HT-29 (cell line): ENCODE results near the gene TOMM40L. TPM values are rescaled to one million over a fixed set of nuclear protein-coding genes. Genes with fewer than 3 reads are reported as not detected.

ENCODE experiments used
- DNase-seq: peaks from one replicate; pipeline ENCODE4 v3.0.0-alpha.2; 2015; ENCODE audit warnings: low spot score
- total RNA-seq: library from RNA; depleted of rRNA; stranded (reverse); fragments of >200 nt; shearing (Covaris generic); gene quantifications from 2 replicates; pipeline ENCODE4 v1.2.3, GENCODE V29; 2014; rRNA removed

TOMM40L gene
- total RNA-seq, result 3.5 and 3.6 TPM in 2 replicates

- peak; percentile 94 for DNase-seq
Observed at GRCh38 chr1:161225534-161226319, at the start of gene TOMM40L. Gene TOMM40L (plus strand): TSS chr1:161226060. CDS start chr1:161226490, 430 bp downstream.

- no peak for DNase-seq
Observed at GRCh38 chr1:161176468-161177111, 49.3 kb upstream of the TOMM40L start.

DNA sequence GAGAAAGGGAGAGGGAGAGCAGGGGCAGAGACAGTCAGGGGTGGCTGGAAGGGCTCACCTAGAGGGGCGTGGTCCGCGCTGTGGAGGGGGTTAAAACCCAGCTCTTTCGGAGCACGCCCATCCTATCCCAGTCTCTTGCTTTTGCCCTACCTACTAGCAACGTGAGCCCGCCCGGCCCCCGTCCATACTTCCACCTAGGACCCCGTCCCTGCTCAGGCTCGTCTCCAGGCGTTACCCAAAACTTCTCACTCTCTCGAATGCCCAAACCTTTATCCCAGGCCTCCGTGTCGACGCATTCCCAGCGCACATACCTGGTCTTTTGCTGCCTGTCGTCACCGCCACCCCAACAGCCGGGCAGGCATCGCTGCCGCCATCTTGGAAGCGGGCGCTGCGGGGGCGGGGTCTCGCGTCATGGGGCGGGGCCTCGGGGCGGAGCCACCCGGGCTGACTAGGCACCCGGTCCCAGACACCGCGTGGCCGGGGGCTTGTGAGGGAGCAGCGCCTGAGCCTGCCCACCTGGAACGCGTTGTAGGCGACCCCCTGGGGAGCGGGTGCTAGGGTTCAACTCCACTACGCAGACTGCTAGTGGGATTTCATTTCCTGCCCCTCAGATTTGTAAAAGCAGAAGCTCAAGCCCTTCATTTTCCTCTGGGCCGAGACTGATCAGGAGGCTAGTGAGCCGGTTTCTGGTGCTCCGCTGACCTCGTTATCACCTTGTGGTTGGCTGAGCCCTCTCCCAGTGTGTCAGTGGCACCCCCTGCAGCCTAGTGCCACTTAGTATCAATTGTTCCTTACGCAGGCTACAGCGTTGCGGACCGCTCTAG, 48.5 kb upstream of the TOMM40L start, which contains the start of gene B4GALT3:
Gene B4GALT3, minus strand, starts transcription at position 396 of the 824 bp plus-strand sequence. CDS start 1,447 bp downstream, outside the sequence.
- peak; percentile 83 for DNase-seq

DNA sequence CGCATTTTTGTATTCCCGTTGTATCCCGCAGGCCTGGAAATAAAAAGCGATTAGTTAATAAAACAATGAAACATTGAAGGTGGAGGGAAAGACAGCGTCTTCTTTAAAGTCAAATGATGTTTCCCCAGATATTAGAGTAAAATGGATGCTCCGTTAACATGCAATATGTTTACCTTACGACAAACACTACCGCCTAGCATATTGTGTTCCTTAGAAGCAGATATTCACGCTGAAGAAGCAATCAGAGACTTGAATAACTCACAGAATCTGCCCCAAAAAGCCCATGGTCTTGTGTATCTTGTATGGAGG, 48.0 kb upstream of the TOMM40L start:
- DNase-seq, result no peak

- DNase-seq, result no peak
Observed at GRCh38 chr1:161179698-161180097, 46.2 kb upstream of the TOMM40L start.

DNA sequence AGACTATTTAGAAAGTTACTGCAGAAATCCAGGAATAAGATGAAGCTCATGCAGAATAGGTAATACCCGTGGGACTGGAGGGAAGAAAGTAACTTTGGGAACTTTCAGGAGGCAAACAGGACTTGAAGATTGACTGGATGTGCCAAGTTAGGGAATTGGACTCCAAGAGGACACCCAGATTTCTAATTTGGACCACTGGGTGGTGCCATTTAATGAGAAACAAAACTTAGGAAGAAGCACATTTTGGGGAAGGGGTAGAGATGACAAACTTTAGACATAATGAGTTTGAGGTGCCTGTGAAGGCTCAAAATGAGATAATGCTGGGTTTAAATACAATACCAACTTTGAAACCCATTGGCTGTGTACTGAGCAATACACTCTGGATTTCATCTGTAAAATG, 45.2 kb upstream of the TOMM40L start:
- DNase-seq, result no peak

DNA sequence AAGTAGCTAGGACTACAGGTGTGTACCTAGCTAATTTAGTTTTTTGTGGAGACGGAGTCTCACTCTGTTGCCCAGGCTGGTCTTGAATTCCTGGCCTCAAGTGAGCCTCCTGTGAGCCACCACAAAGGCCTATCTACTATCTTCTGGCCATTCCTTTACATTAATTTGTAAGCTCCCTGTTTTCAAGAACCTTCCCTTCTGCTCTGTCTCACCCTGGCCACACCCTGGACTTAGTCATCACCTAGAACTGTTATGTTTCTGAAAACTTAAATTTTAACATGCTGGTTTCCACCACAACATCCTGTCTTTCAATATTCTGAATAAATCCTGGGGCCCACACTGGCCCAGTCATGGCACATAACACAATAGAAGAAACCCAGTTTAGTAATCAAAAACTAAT, 43.6 kb upstream of the TOMM40L start:
- DNase-seq, result no peak

DNA sequence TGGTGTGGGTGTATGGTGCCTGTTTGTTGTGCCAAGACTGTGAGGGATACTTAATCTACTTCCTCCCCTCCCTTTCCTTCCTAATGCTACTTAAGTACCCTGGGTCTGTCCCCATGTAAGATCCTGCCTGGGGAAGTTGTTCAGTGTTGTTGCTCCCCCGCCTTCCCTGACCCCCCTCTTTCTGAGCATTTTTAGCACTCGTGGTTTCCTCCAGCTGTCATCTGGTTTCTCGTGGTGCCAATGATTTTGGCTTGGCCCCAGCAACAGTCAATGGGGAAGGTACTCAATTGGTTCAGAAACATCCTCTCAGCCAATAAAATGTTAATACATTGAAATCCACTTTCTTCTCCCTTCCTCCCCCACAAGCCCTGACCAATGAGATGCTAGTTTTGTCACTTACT, 40.6 kb upstream of the TOMM40L start:
- DNase-seq, result no peak

GRCh38 chr1:161185732-161186311, 40.0 kb upstream of the TOMM40L start:
- DNase-seq, result no peak

GRCh38 chr1:161187311-161187710, 38.5 kb upstream of the TOMM40L start:
- no peak for DNase-seq

DNA sequence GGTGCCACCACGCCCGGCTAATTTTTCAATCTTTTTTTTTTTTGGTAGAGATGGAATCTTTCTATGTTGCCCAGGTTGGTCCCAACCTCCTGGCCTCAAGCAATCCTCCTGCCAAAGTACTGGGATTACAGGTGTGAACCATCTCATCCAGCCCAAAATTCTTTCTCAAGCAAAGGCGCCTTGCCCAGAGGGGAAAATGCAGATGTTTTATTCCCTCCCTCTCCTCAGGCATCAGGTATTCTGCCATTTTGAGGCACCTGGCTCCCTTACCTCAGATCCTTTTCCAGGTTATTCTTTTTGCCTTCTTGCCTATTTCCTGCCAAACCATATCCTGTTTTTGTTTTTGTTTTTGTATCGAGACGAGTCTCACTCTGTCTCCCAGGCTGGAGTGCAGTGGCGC, 37.5 kb upstream of the TOMM40L start:
- DNase-seq, result no peak

GRCh38 chr1:161189036-161189435, 36.8 kb upstream of the TOMM40L start:
- no peak for DNase-seq

- no peak for DNase-seq
Observed at GRCh38 chr1:161190962-161191521, 34.8 kb upstream of the TOMM40L start.

GRCh38 chr1:161191971-161192370, 33.9 kb upstream of the TOMM40L start:
- no peak for DNase-seq

DNA sequence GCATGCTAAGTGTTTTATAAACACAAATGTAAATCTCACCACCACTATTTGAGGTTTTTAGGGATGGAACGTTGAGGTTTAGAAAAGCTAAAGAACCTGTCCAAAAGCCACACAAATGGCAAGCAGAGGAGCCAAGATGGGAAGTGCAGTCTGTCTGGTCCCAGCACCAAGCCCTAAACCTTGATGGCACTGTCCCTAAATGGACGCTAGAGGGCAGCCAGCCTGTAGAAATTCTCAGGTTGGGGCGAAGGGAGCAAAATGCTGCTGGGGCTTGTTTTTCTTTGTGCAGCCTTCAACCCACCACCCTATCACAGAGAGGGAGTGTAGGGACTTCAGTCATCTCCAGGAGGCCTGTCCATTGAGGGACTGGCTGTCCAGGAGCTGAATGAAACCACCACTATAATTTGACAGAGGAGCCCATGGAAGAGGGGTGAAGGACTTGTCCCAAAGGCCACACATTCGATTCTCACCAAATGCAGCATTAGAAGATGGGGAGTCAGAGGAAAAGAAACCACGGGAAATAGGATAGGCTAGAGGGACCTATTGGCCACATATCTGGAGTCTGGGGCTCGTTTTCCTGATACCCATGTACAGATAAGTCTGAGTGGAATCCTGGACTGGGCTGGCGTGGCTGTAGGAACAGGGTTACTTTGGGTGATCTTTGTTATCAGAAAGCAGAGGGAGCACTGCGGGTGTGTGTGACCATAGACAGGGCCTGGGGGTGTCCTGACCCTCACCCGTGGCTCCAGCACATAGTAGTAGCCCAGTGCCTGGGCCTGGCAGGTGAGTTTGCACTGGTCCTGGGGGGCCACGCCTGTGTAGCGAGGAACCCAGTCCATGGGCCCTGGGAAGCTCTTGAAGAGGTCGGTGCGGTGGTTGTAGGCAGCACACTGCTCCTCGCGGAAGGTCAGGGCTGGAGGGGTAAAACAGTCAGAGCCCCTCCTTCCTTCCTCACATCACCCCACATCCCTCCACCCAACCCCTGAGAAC, 33.1 kb upstream of the TOMM40L start:
- DNase-seq, result peak; percentile 79

- DNase-seq, result no peak
Observed at GRCh38 chr1:161193561-161194235, 32.2 kb upstream of the TOMM40L start.

DNA sequence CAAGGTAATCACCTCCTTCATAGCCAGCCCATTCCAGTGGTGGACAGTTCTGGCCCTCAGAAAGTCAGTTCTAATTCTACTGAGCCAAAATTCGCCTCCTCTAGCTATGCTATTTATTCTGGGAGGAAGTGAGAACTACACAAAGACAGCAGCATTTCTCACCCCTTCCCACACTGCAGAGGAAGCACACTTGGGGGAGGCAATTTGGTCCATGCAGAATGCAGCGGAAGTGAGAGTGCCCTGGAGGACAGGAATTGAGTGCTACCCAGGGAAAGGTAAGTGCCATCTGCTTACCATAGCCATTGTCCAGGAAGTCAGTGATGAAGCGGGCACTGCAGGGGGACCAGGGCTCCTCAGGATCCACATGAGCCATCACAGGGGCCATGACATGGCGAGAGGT, 30.7 kb upstream of the TOMM40L start:
- no peak for DNase-seq

DNA sequence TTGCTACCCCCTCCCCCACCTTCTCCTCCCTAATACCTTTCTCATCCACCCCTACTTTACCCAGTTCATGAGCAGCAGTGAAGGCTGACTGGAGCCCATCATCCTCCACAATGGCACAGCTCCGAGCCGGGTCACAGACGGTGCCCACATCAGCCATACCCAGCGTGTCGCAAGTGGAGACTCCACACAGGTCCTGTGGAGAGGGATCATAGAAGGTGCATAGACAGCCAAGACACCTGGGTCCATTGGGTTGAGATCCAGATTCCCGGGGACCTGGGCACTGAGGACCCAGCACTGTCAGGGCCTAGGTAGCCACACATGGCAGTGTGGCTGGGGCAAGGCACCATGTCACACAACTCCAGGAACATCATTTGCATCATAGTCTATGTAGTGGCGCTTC, 29.7 kb upstream of the TOMM40L start:
- DNase-seq, result no peak

DNA sequence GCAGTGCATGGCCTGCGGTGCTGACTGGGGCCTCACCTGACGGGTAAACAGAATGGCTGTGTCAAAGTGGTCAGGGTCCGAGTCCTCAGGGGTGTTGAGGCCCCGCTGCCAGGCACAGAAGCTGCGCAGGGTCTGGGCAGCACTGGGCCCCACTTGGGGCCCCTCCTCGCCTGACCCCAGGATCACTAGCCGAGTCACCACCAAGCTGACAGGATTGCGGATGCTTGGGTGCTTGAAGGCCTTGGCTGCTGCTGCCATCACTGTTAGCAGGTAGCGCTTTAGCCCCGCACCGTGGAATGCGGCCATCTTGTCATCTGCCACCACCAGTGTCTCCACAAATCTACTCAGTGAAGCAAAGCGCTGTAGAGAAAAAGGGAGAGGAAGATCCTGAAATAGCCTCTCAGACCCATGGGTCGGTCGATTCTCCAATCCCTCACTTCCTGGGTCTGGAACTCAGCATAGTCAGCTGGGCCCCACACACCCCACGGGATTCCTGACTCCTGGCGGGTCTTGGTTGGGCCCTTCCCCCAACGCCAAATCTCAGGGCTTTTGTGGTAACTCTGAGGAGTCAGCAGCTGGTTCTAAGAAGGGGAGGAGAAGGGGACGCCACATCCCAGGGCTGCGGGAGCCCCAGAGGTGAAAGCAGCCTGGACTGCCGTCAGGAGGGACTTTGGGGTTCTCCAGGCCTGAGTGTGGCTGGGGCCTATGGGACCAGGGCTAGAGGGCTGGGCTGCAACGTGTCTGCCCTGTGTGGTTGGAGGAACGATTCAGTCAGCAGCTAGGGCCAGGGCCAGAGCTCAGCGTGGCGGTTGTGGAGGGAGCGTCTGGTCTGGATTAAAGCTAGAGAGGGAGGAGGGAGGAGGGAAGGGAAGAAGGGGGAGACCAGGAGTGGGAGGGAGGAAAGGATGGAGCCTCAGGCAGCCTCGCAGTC, 29.1 kb upstream of the TOMM40L start:
- DNase-seq, result no peak
